OCI-M2 (cell line): ENCODE data around the gene MAPK4.

ENCODE experiments used
- DNase-seq: peaks from one replicate; lab custom pipeline; 2025; ENCODE audit not compliant: unreplicated experiment; lab: John Stamatoyannopoulos, UW

The MAPK4 gene

DNA sequence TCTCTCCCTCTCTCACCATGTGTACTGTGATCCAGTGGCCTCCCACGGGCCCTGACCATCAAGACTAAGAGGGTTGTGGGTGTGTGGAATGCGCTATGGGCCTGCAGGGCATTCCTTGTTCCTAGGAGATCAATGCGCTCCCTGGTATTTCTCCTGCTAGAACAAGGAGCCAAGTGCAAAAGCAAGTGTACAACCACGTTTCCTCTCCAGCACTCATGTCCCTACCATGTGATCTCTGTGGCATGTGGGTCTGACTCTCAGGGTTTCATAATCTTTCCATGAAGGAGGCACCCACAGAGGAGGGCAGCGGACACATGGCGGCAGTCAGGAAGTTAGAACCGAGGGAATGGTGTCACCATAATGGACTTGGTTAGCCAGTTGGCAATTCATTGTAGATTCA is 91.4 kb downstream of the MAPK4 start:
- DNase-seq: no peak

DNA sequence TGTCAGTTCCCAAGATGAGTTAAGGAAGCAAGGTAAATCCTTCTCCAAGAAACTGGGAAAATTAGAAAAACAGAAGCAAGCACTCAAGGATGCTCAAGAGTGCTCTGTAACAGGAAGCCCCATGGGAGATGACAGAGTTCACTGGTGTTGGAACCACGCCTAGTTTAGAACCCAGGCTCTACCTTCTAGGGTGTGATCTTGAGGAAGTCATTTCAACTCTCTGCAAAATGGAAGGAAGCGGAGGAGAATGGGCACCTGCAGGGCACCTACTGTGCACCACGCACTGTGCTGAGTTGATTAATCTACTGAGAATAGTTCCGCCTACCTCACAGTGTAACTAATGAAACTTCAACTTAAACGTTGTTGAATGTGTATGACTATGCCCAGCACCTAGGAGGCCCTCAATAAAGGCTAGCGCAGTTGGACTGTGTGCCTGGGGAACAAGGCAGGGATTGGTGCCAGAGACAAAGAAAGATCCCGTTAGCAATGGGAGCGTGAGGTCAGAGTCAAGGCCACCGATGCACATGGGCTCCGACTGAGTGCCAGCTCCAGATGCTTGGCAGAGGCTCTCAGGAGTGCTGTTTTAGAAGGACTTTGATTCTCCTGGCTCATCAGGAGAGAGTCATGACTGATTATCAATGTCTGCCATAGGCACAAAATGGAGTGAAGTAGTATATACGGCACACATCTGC is 93.7 kb downstream of the MAPK4 start:
- no peak for DNase-seq

DNA sequence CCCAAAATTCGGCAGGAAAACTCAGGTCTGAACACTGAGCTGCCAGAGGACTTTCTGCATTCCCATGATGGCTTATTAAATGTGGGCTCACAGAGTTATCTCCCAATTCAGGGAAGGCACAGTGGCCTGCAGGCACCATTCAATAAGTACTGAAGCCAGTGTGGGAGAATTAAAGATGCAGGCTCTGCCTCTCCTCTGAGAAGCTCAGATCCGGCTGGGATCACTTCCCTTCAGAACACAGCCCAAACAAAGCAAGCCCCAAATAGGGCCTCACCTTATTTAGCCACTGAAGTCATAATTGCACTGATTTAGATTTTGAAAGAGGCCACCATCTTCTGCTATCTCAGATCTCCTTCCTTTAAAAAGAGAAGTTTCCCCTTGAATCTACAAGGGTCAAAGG is 94.3 kb downstream of the MAPK4 start:
- DNase-seq: no peak

DNA sequence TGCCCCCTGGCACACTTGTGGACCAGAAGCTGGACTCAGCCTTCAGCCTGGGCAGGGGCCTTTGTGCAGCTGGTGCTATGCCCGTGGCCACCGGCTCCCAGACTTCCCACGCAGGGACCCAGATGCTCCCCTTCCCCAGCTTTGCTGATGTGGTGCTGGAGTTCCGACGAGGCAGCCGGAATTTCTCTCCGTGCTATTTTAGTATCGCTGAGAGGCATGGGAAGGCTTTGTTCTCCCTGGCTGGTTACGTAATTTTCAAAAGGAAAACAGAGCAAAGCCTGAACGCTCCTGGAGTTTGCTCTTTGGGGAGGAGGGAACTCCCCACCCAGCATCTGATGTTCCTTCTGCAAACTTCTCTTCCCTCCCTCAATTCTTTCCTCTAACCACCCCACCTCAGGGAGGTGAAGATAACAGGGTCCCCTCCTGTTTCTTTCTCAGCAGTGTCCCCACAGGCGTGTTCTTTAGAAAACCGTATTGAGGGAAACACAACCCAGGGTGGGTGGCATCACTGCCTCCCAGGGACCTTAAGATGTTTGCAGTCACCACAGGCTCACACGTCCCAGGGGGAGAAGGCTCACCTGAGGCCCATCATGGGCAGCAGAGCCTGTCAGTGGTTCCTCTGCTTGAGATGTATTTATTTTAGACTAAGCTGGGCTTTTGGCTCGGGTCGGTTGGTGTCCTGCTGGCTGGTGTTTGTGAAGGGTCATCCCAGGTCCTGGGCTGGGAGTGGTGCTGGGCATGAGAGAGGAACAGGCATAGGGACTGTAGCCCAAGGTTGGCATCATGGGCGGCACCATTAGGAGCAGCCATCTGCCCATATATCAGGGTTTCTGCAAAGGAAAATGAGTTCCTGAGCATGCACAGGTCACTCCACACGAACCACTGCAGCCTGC is 95.0 kb downstream of the MAPK4 start:
- no peak for DNase-seq

DNA sequence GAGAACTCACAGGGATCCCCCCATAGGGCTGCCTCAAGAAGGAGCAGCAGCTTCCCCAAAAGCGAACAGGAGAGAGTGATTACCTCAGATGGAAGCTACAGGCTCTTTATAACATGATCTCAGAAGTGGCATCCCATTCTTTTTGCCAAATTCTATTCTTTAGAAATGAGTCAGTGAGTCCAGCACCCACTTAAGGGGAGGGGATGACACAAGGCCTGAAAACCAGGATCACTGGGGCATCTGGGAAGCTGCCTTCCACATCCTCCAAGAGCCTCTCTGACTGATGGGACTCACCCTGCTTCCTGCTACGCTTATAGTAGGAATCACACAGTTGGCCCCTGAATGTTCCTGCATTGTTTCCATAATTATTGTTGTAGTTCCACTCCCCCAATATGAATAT is 96.5 kb downstream of the MAPK4 start:
- no peak for DNase-seq

DNA sequence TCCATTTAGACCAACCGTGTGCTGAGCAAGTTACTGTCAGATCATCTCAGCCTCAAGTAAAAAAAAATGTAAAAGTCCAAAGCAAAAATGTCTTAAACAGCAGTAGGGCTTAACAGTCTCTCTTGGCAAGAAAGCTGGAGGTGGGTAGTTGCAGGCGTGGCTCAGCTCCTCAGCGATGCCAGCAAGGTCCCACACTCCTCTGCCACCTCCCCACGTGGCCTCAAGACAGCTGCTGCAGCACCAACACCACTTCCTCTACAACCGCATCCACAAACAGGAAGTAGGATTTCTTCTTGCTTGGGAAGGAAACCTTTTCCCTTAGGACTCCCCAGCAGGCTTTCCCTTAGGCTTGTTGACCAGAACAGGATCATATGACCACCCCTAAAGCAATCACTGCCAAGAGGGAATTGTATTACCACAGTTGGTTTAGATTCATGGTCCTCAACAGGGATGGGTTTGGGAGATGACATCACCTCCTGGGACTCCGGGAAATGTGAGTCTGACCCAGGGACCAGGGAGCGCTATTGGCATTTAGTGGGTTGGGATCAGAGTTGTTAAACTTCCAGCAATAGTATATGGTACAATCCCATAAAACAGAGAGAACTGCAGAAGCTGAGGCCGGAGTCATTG is 97.1 kb downstream of the MAPK4 start:
- no peak for DNase-seq

DNA sequence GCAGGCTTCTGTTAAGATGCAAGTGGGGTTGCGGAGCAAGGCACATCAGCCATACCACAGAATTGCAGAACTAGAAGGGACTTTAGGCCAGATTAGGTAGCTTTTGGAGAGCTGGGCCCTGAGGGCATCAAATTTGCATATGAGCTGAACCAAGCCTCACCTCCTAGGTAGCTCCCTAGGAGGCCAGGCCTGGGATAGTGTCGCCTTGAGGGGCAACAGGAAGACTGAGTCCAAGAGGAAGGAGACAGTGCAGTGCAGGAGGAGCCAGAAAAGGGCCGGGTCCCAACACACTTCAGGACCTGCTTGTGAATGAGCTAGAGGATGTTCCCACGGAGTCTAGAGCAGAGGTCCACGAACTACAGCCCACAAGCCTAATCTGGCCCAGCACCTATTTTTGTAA is 98.7 kb downstream of the MAPK4 start:
- no peak for DNase-seq

DNA sequence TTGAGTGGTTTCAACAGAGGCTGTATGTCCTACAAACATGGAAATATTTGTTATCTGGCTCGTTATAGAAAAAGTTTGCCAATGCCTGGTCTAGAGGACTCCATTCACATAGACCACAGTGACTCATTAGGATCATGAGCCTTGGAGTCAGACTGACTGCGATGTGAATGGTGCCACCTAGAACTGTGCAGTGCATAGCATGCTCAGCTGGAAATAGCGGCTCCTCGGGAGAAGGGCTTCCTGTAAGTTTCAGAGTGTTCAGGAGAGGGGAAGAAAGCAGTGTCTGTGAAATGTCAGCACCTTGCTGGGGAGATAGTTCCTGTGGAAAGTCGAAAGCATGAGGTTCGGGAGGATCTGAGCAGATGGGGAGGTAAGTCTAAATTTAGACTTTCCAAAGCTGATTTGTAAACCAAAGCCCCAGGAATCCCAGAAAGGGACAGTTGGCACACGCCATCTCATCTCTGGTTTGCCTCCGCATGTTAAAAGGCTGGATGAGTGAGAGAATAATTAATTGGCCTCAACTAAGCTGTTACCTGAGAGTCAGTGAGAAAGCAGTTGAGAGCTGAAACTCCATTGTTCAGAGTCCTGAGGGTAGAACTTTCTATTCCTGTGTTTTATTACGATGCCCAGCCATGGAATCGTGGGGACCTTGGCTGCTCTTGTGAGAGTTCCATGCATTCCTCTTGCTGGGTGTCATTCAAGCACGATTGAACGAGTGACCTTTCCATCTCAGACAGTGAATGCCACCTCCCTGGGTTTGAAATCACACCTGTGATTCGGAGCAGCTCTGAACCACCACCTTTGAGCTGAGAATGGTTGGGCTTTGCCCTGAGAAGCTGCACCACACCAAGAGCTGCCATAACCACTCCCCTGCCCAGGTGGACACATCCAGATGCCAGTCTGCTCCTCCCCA is 99.5 kb downstream of the MAPK4 start:
- DNase-seq: no peak

DNA sequence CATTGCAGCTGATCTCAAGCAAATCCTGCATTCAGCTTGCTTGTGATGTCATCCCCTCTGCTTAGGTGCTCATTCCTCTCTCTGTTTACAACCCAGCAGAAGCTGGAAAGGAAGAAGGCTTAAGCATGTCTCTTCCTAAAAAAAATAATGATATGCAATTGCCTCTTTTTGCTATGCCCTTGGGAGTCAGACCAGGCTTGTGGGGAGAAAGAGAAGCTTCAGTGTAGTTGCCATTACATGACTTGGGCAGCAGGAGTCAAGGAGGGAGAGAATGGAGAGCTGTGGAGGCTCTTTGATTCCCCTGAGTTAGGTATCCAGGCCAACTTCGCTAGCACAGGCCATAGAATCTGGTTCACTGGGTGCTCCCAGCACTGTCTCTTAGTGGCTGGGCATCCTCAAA is 101.1 kb downstream of the MAPK4 start:
- DNase-seq: no peak

DNA sequence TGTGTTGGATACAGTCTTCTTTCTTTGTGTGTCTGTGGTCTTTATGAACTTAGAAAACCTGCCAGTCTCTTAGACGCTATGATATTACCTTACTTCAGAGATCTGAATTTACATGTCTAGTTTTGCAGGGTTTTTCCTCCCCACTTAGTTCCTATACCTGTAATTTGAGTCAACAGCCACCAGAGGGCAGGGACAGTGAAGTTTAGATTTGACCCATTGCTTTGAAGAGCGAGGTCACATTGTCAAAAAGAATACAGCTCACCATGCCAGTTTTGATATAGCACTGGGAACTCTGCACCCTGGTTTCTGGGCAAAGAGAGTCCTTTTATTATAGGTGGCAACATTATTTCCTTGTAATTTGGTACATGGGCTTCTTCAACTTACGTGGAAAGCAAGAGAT is 102.3 kb downstream of the MAPK4 start:
- DNase-seq: no peak

DNA sequence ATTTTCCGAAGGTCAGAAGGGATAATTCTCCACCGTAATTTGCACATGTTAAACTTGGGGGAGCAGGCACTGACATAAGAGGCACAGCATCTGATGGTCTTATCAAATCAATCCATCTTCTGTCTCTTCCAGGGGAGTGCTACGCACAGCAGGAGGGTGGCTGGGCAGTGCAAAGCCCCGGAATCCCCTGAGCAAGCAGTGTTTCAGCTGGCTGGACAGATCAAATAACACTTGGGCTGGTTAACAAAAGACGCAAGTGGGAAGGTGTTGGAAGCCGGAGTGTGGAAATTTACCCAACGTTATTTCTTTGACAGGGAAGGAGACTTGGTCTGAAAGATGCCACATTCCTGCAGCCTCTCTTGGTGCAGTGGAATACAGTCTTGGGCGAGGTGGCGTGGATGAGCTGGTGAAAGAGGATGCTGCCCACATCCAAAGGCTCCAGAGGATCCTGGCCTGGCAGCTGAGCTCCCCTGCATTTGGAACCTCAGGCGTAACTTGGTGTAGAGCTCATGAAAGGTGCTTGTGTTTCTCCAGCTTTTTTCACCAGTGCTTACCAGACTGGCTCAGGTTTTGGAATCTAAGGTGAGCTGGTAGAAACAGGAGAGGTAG is 103.0 kb downstream of the MAPK4 start:
- DNase-seq: no peak

DNA sequence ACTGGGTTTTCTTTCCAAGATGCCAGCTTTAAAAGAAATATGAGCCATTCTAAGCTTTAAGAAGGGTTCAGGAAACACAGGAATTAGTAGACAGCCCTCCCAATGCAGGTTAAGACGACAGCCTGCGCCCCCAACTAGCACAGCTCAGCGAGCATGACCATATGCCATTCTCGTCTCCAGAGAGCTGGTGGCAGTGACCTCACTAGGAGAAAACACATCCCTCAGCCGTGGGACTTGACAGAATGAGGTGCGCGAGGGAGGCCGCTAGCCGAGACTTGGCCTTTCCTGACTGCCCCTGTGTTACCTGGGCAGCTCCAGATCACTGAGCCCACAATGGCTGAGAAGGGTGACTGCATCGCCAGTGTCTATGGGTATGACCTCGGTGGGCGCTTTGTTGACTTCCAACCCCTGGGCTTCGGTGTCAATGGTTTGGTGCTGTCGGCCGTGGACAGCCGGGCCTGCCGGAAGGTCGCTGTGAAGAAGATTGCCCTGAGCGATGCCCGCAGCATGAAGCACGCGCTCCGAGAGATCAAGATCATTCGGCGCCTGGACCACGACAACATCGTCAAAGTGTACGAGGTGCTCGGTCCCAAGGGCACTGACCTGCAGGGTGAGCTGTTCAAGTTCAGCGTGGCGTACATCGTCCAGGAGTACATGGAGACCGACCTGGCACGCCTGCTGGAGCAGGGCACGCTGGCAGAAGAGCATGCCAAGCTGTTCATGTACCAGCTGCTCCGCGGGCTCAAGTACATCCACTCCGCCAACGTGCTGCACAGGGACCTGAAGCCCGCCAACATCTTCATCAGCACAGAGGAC is 103.9 kb downstream of the MAPK4 start:
- DNase-seq: no peak

DNA sequence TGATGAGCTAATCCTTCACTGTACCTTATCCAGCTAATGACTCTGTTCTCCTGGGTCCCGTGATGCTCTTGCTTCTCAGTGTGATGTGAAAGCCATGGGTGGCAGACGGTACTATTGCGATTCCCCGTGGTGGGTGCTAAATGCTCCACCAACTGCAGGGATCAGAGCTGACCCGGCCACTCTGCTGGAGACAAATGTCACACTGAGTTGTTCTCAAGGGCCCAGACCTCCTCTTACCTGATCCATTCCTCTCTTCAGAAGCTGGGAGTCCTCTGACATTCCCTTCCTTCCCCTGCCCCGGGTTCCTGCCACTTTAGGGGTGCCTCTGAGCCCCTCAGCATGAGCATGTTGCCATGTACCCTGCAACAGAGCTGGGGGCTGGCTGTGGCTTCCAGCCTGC is 105.1 kb downstream of the MAPK4 start:
- DNase-seq: no peak

DNA sequence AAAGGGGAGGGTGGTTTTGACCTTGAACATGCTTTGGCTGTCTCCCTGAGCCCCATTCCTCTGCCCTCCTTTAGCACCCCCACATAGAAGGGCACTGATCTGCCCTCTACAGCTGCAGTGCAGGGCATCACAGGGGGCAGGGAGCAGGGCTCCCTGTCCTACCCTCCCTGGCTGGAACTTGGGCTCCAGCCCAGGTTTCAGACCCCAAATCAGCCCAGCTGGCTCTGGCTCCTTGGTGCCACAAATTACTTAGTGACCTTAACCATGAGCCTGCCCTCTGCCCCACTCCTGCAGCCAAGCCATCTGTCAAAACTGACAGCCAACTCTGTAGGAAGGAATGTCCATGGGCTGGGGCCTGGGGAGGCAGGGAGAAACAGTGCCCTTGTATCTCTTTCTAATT is 105.6 kb downstream of the MAPK4 start:
- no peak for DNase-seq

DNA sequence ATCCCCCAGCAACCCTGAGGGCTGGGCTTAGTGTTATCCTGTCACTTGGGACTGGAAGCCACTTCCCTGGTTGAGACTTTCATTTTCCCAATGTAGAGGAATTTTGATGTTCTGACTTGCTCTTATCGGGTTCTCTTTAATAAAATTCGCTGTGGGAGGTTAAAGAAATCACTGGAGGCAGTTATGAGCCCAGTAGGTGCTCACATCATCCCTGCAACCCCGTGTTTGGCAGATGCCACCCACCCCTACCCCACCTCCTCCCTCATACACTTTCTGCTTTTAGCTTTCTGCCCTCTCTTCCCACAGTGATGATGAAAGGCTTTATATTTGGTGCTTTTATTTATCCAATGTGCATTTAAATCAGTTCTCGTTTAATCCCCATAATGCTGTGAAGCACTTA is 106.6 kb downstream of the MAPK4 start:
- no peak for DNase-seq

DNA sequence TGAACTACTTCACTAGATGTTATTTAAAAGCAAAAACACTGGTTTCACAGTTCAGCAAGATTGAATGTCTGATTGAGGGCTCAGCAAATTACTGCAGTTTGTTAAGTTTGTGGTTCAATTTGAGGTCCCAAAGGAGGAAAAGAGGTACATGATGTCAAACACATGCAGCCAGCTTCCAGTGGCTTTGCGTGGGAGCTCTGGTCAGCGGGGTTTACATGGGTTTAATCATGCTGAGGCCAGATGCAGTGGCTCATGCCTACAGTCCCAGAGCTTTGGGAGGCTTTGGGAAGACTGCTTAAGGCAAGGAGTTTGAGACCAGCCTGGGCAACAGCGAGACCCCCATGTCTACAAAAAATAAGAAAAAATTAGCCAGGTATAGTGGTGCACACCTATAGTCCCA is 111.5 kb downstream of the MAPK4 start:
- DNase-seq: no peak

DNA sequence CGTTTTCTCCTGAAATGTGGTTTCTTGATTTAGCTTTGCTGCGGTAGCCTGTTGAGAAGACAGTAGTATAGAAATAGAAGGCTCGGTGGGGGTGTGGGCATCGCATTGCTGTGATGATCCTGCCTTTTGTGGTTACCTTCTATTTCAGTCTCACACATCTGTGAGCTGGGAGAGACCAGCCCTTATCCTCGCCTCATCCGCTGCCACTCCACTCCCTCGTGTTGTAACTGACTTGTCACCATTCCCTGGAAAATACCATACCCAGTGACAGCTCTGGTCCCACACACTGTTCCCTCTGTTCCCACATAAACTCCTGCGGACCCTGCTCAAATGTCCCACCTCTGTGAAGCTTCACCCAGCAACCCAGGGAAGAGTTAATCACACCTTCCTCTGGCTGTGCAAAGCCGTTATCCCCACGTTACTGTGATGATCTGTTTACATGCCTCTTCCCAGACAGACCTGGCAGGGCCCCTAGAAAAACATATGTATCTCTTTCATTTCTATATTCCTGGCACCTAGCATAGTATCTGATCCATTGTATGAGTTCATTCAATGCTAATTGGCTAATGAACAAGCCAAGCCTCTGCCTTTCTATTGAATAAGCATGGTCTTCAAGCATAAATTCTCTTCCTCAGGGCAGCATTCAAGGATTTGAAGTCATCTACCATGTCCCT is 114.6 kb downstream of the MAPK4 start:
- no peak for DNase-seq

DNA sequence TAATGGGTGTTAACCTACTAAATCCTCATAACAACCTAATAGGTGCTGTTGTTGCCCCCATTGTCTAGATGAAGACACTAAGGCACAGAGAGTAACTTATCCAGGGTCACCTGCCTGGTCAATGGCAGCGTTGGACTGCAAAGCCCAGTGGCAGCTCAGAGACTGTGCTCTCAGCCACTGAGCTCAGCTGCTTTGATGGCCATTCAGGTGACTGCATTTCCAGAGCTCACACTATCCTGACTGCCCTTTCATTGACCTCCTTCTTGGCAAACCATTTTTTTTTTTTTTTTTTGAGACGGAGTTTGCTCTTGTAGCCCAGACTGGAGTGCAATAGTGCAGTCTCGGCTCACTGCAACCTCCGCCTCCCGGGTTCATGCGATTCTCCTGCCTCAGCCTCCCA is 115.2 kb downstream of the MAPK4 start:
- no peak for DNase-seq

DNA sequence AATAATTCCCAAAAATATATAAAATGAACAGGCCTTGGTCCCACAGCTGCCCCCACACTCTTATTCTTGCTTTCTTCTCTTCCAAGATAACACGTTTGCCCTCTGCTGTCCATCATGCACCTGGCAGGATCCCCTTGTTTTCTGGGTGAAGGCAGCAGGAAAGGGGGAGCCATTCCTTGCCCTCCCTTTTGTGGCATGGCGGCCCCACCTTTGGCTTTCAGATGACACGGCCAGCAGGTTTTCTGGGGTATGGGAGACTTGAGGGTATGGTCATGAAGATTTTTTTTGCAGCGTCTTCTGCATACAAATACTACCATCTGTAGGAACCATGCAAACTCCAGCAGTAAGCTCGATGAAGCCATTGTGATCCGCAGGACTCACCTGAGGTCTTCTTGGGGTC is 118.8 kb downstream of the MAPK4 start:
- no peak for DNase-seq
